Right lobe of liver (tissue), 4 donors: ENCODE results near the gene GALNTL6.

ENCODE experiments used
- CTCF ChIP-seq, 4 donors: fragments of 200-600 bp in 3 of 4; fragments of 450-650 bp in 1 of 4; IDR thresholded peaks; one replicate each; pipeline versions ENCODE4 v1.5.1 to v1.8.0; 2016 to 2022; ENCODE audit warnings: antibody characterized with exemption in 4 of 4, mild to moderate bottlenecking in 2 of 4
- POLR2A ChIP-seq: fragments of 450-650 bp; IDR thresholded peaks from one replicate; pipeline ENCODE4 v1.6.1; 2017; ENCODE audit warnings: antibody characterized with exemption, mild to moderate bottlenecking
- donor health status: DM: no; HTN: no; CAD: no.
- donor health status: DM: no; HTN: no; CAD: no.
- donor health status: DM: no; HTN: yes; CAD: no.

GRCh38 chr4:172040766-172041165, 227.6 kb downstream of the GALNTL6 start:
- TF ChIP-seq CTCF (IDR thresholded peaks at IDR 0.05) (no peak), POLR2A (no peak)
